ENCODE results near the gene GTF2IRD1.

- TF ChIP-seq CTCF (conservative IDR thresholded peaks at IDR 0.05; ENCODE audit: low read depth, low read length) (no peak), EZH2 (IDR thresholded peaks at IDR 0.05; ENCODE audit: borderline replicate concordance, low read depth, low read length, poor library complexity, severe bottlenecking) (no peak)
Measured at GRCh38 chr7:74561898-74562613, 108.3 kb downstream of the GTF2IRD1 start.

Data from A673 (cell line).